Measurements from ENCODE around the gene NEK7.
"Not testable (repeated sequence)": the region's sequence is repeated elsewhere in the genome, so short reads cannot be mapped to it uniquely, and the experiment has no call there.

Gene NEK7

GRCh38 chr1:198122693-198123092, 34.1 kb upstream of the NEK7 start:
- no peak for DNase-seq (ENCODE audit: insufficient read length)
- no peak for TF ChIP-seq POLR2A (IDR thresholded peaks at IDR 0.05; ENCODE audit: low read depth, low read length)
- TF ChIP-seq POLR2AphosphoS5 (IDR thresholded peaks at IDR 0.05; ENCODE audit: low read depth, low read length): no peak
- no peak for TF ChIP-seq TAF1 (IDR thresholded peaks at IDR 0.05; ENCODE audit: borderline replicate concordance, low read depth, low read length)
- FAIRE-seq: no peak

GRCh38 chr1:198123133-198123532, 33.7 kb upstream of the NEK7 start:
- DNase-seq (ENCODE audit: insufficient read length) (no peak), FAIRE-seq (no peak)
- TF ChIP-seq POLR2A (IDR thresholded peaks at IDR 0.05; ENCODE audit: low read depth, low read length): no peak
- TF ChIP-seq TAF1 (IDR thresholded peaks at IDR 0.05; ENCODE audit: borderline replicate concordance, low read depth, low read length): no peak
- TF ChIP-seq POLR2AphosphoS5 (IDR thresholded peaks at IDR 0.05; ENCODE audit: low read depth, low read length): no peak

- TF ChIP-seq TAF1 (IDR thresholded peaks at IDR 0.05; ENCODE audit: borderline replicate concordance, low read depth, low read length) (no peak), POLR2AphosphoS5 (IDR thresholded peaks at IDR 0.05; ENCODE audit: low read depth, low read length) (no peak), POLR2A (IDR thresholded peaks at IDR 0.05; ENCODE audit: low read depth, low read length) (no peak)
- no peak for FAIRE-seq
These were observed 32.1 kb upstream of the NEK7 start for GRCh38 chr1:198124673-198125072.

GRCh38 chr1:198125995-198126735, 30.6 kb upstream of the NEK7 start:
- DNase-seq (ENCODE audit: insufficient read length): no peak
- FAIRE-seq: no peak
- no peak for TF ChIP-seq POLR2AphosphoS5 (IDR thresholded peaks at IDR 0.05; ENCODE audit: low read depth, low read length)
- TF ChIP-seq TAF1 (IDR thresholded peaks at IDR 0.05; ENCODE audit: borderline replicate concordance, low read depth, low read length): no peak
- no peak for TF ChIP-seq POLR2A (IDR thresholded peaks at IDR 0.05; ENCODE audit: low read depth, low read length)

More at GRCh38 chr1:198124673-198125072, 32.1 kb upstream of the NEK7 start:
- no peak for DNase-seq (ENCODE audit: insufficient read length)

GRCh38 chr1:198128533-198128932, 28.3 kb upstream of the NEK7 start:
- FAIRE-seq: no peak
- no peak for TF ChIP-seq POLR2A (IDR thresholded peaks at IDR 0.05; ENCODE audit: low read depth, low read length)
- TF ChIP-seq TAF1 (IDR thresholded peaks at IDR 0.05; ENCODE audit: borderline replicate concordance, low read depth, low read length): no peak
- no peak for TF ChIP-seq POLR2AphosphoS5 (IDR thresholded peaks at IDR 0.05; ENCODE audit: low read depth, low read length)
- DNase-seq (ENCODE audit: insufficient read length): no peak

GRCh38 chr1:198130053-198130452, 26.7 kb upstream of the NEK7 start:
- DNase-seq (ENCODE audit: insufficient read length); FAIRE-seq: not testable (repeated sequence)

GRCh38 chr1:198132060-198132781, 24.6 kb upstream of the NEK7 start:
- DNase-seq (ENCODE audit: insufficient read length) (no peak), FAIRE-seq (peak; percentile 60)
- no peak for TF ChIP-seq POLR2AphosphoS5 (IDR thresholded peaks at IDR 0.05; ENCODE audit: low read depth, low read length)
- TF ChIP-seq TAF1 (IDR thresholded peaks at IDR 0.05; ENCODE audit: borderline replicate concordance, low read depth, low read length): no peak
- TF ChIP-seq POLR2A (IDR thresholded peaks at IDR 0.05; ENCODE audit: low read depth, low read length): no peak

- TF ChIP-seq TAF1 (IDR thresholded peaks at IDR 0.05; ENCODE audit: borderline replicate concordance, low read depth, low read length) (no peak), POLR2AphosphoS5 (IDR thresholded peaks at IDR 0.05; ENCODE audit: low read depth, low read length) (no peak), POLR2A (IDR thresholded peaks at IDR 0.05; ENCODE audit: low read depth, low read length) (no peak)
- DNase-seq (ENCODE audit: insufficient read length) (no peak), FAIRE-seq (no peak)
These were observed 22.5 kb upstream of the NEK7 start for GRCh38 chr1:198134252-198134651.

GRCh38 chr1:198135366-198135765, 21.4 kb upstream of the NEK7 start:
- TF ChIP-seq POLR2AphosphoS5 (IDR thresholded peaks at IDR 0.05; ENCODE audit: low read depth, low read length) (no peak), TAF1 (IDR thresholded peaks at IDR 0.05; ENCODE audit: borderline replicate concordance, low read depth, low read length) (no peak), POLR2A (IDR thresholded peaks at IDR 0.05; ENCODE audit: low read depth, low read length) (no peak)
- no peak for FAIRE-seq
- no peak for DNase-seq (ENCODE audit: insufficient read length)

- no peak for FAIRE-seq
- DNase-seq (ENCODE audit: insufficient read length): no peak
- TF ChIP-seq POLR2A (IDR thresholded peaks at IDR 0.05; ENCODE audit: low read depth, low read length) (no peak), POLR2AphosphoS5 (IDR thresholded peaks at IDR 0.05; ENCODE audit: low read depth, low read length) (no peak), TAF1 (IDR thresholded peaks at IDR 0.05; ENCODE audit: borderline replicate concordance, low read depth, low read length) (no peak)
These were observed 15.0 kb upstream of the NEK7 start for GRCh38 chr1:198141668-198142351.

- TF ChIP-seq POLR2AphosphoS5 (IDR thresholded peaks at IDR 0.05; ENCODE audit: low read depth, low read length): no peak
- no peak for TF ChIP-seq POLR2A (IDR thresholded peaks at IDR 0.05; ENCODE audit: low read depth, low read length)
- TF ChIP-seq TAF1 (IDR thresholded peaks at IDR 0.05; ENCODE audit: borderline replicate concordance, low read depth, low read length): no peak
These were observed 13.0 kb upstream of the NEK7 start for GRCh38 chr1:198143797-198144196.

More at GRCh38 chr1:198143797-198144196, 13.0 kb upstream of the NEK7 start:
- FAIRE-seq (no peak), DNase-seq (ENCODE audit: insufficient read length) (no peak)

Measured in GM12892 (cell line).